SU-DHL-6 (cell line): Measurements from ENCODE around the gene EFCAB6.

Experiments
- CTCF ChIP-seq: fragments of 200-600 bp; sonication (generic); IDR thresholded peaks from one replicate; pipeline ENCODE4 v1.5.1; 2017; ENCODE audit warnings: antibody characterized with exemption, mild to moderate bottlenecking, low read length, moderate library complexity; ENCODE audit not compliant: insufficient read depth, poor library complexity, severe bottlenecking
- EZH2phosphoT487 ChIP-seq: fragments of 200-600 bp; sonication (generic), shearing (Covaris generic); conservative IDR thresholded peaks from 2 replicates; pipeline ENCODE4 v1.6.1; 2018; ENCODE audit warnings: mild to moderate bottlenecking, antibody characterized with exemption, low read length, moderate library complexity, mixed read lengths

DNA sequence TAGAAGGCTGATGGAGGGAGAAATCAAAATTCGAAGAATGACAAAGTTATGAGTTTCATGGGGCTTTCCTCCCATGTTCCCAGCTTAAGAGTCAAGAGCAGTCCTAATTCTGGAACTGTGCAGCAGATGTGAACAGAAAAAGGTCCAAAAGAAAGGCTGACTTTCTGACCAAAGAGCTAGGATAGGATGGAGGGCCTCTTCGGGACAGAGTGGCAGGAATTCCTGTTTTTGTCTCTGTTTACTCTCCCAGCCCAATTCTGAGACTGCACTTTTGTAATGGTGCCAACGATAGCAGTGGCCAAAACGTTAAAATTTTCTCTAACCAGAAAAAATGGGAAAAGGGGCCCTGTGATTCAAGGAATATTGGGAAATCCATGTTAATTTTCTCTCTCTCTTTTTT, 193.6 kb downstream of the EFCAB6 start:
- TF ChIP-seq CTCF (no peak), EZH2phosphoT487 (no peak)
